ENCODE results near the gene JAKMIP2.
A peak's percentile ranks its signal among the peaks of the same experiment; 100 is the strongest.

DNA sequence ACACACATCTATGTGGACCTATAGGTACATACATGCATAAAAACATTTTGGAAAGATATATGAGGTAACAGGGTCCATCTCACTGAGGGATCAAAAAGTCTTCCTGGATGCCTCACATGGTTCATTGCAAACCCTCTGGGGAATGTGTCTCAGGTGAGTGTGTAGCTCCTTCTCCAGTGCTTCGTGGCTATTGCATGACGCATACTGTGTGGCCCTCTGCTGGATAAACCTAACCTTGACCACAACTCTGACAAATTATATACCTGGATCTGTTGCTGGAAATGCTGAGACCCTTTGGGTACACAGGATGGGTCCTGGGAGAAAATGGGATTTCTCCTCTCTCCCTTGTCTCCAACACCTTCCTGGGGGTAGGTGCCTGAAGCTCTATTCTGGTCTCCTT lies 91.9 kb downstream of the JAKMIP2 start:
- TF ChIP-seq, protein P1, sequence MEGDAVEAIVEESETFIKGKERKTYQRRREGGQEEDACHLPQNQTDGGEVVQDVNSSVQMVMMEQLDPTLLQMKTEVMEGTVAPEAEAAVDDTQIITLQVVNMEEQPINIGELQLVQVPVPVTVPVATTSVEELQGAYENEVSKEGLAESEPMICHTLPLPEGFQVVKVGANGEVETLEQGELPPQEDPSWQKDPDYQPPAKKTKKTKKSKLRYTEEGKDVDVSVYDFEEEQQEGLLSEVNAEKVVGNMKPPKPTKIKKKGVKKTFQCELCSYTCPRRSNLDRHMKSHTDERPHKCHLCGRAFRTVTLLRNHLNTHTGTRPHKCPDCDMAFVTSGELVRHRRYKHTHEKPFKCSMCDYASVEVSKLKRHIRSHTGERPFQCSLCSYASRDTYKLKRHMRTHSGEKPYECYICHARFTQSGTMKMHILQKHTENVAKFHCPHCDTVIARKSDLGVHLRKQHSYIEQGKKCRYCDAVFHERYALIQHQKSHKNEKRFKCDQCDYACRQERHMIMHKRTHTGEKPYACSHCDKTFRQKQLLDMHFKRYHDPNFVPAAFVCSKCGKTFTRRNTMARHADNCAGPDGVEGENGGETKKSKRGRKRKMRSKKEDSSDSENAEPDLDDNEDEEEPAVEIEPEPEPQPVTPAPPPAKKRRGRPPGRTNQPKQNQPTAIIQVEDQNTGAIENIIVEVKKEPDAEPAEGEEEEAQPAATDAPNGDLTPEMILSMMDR (IDR thresholded peaks at IDR 0.05) = peak in 3 of 6 experiments; percentile 24 to 40 (median 25)
- no peak for TF ChIP-seq POLR2A (IDR thresholded peaks at IDR 0.05)

Measured in Peyer's patch (tissue), 4 donors.